Stimulated activated CD4-positive, alpha-beta T cell treated with anti-CD3 and anti-CD28 coated beads, Interleukin-1b, Interleukin-23, amount 100 ng/mL, for 1 hour (primary cell): ENCODE data around the gene MYOC.
"Not testable (repeated sequence)": the region's sequence is repeated elsewhere in the genome, so short reads cannot be mapped to it uniquely, and the experiment has no call there.

Experiments
- DNase-seq, 2 donors: peaks; one replicate each; pipeline ENCODE4 v3.0.0-alpha.2; 2020; ENCODE audit warnings: low read depth in 2 of 2

Gene MYOC

DNA sequence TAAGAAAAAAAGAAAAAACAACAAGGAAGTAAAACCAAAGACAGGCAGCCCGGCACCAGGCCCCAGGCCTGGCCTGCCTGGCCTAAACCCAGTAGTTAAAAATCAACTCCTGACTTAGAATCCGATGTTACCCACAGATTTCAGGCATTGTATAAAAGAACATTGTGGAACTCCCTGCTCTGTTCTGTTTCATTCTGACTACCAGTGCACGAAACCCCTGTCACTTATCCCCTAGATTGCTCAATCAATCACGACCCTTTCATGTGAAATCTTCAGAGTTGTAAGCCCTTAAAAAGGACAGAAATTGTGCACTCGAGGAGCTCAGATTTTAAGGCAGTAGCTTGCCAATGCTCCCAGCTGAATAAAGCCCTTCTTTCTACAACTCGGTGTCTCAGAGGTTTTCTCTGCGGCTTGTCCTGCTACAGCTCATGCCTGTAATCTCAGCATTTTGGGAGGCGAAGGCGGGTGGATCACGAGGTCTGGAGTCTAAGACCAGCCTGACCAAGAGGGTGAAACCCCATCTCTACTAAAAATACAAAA, 46.0 kb downstream of the MYOC start:
- DNase-seq, result no peak

- not testable (repeated sequence) for DNase-seq
Measured at GRCh38 chr1:171603042-171603441, 49.4 kb downstream of the MYOC start.

- DNase-seq, result no peak
Measured at GRCh38 chr1:171600862-171601261, 51.6 kb downstream of the MYOC start.

- not testable (repeated sequence) for DNase-seq
Measured at GRCh38 chr1:171600310-171600709, 52.2 kb downstream of the MYOC start.

DNA sequence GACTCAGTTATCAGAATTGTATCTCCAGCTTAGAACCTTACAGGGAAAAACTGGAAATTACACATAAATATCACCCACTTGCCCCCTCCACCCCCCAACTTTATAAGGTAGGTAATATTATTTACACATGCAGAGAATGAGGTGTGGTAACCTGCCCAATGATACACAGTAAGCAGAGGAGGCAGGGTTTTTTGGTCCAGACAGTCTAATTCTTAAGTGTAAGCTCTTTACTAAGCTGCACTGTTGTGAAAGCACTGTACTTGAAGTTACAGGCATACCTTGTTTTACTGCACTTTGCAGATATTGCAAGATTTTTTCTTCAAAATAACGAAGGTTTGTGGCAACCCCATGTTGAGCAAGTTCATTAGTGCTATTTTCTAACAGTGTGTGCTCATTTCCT, 55.3 kb downstream of the MYOC start:
- DNase-seq, result no peak

DNA sequence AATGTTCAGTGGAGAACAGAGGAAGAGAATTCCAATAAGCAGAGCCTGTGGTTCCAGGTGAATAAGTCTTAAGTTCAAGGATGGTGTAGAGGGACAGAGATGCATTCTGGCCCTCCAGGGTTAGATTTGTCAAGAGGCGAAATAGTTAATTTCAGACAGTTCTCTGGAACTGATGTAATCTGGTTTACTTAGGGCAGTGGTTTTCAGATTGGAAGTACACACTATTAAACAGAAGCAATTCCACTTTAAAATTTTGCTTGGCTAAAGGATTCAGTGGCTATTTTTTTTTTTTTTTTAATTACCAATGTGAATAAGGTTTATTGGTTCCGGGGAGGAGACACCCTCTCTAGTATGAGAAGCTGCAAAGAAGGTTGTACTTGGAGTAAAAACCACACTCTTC, 55.8 kb downstream of the MYOC start:
- DNase-seq, result no peak

DNA sequence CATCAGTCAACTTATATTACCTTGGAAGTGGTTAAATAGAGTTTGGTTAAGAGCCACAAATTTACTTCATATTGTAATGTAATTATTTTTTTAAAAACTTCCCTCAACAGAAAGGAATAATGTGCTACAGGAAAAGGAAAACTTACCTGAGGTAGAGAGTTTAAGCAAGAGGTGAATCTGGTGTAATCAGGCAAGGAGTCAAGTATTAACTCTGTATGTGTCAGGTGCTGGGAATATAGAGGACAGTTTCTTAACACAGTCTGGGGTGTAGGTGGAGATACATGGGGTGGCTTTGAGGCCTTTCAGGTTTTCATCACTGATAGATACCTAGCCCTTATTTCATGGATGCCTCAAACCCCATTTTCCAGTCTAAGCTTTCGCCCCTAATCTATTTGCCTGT, 56.4 kb downstream of the MYOC start:
- no peak for DNase-seq

GRCh38 chr1:171595324-171595723, 57.2 kb downstream of the MYOC start:
- DNase-seq, result no peak

DNA sequence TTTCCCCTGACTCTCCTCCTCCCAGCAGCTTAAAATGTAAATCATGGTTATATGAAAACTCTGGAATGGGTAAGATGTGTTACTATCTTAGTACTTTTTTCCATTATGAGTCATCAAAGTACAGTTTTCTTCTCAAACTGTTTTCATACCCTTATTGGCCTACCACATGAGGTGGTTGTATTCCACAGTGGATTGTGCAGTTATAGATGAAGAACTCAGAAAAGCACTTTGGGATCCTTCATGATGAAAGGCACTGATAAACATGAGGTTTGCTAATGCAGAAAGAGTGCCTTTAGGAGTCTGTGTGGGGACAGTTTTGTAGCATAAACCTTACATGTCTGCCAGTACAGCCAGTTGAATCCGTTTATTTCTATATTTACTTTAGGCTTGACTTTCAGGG, 62.5 kb downstream of the MYOC start:
- DNase-seq, result no peak

DNA sequence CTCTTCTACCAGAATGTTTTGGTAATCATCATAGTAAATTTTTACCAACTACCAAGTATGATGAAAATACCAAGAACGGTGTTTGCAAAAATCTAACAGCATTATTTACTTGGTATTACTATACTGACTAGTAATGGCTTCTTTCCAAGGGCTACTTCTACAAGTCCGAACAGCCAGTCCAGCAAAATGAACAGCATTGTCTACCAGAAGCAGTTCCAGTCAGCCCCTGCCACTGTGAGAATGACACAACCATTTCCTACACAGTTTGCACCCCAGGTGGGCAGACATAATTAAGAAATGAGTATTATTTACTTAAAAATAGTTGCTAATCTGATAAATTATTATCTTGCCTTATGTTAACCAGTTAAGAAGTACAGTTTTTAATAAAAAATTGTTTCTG, 64.3 kb downstream of the MYOC start:
- no peak for DNase-seq

GRCh38 chr1:171585715-171586114, 66.8 kb downstream of the MYOC start:
- DNase-seq, result no peak
